Natural killer cell (primary cell): ENCODE measurements around the gene SCAF4. TPM values are rescaled to one million over a fixed set of nuclear protein-coding genes. Genes with fewer than 3 reads are reported as not detected.

ENCODE experiments used
- ATAC-seq, 3 donors: fragments of 150-1000 bp in 2 of 3; fragments of 200-7000 bp in 1 of 3; cut with Tn5 transposase; 1 replicate in 1 of 3; 2 replicates in 2 of 3; pipeline ENCODE4 v1.10.0; 2021; ENCODE audit warnings: mild to moderate bottlenecking in 2 of 3, moderate library complexity in 2 of 3
- DNase-seq, 2 donors: peaks; one replicate each; pipeline versions ENCODE4 v3.0.0 to v3.0.0-alpha.2; 2013 to 2021; ENCODE audit warnings: mixed read lengths in 1 of 2
- H3K27ac ChIP-seq: one replicate; pipeline ENCODE4 v1.5.1; 2013; ENCODE audit warnings: mild to moderate bottlenecking, low read length
- H3K27me3 ChIP-seq: one replicate; pipeline ENCODE4 v1.6.1; 2013; ENCODE audit warnings: low read length; ENCODE audit not compliant: control insufficient read depth, insufficient read depth
- H3K36me3 ChIP-seq: one replicate; pipeline ENCODE4 v1.6.1; 2013; ENCODE audit warnings: low read length; ENCODE audit not compliant: control insufficient read depth, insufficient read depth
- H3K4me1 ChIP-seq: one replicate; pipeline ENCODE4 v1.6.1; 2013; ENCODE audit warnings: low read length; ENCODE audit not compliant: control insufficient read depth, insufficient read depth
- H3K4me3 ChIP-seq: one replicate; pipeline ENCODE4 v1.5.1; 2013; ENCODE audit warnings: low read length
- H3K9me3 ChIP-seq: one replicate; pipeline ENCODE4 v1.6.1; 2013; ENCODE audit warnings: low read length; ENCODE audit not compliant: control insufficient read depth, insufficient read depth
- H3K27ac Mint-ChIP-seq, 2 donors: one replicate each; pipeline ENCODE4 v1.8.0; 2022; ENCODE audit warnings: mild to moderate bottlenecking in 2 of 2, mixed read lengths in 2 of 2, moderate library complexity in 1 of 2
- H3K27me3 Mint-ChIP-seq, 2 donors: one replicate each; pipeline ENCODE4 v1.8.0; 2022; ENCODE audit warnings: low read depth in 2 of 2, mixed read lengths in 2 of 2
- H3K36me3 Mint-ChIP-seq: one replicate; pipeline ENCODE4 v1.8.0; 2022; ENCODE audit warnings: mixed read lengths
- H3K4me1 Mint-ChIP-seq, 2 donors: one replicate each; pipeline ENCODE4 v1.8.0; 2022; ENCODE audit warnings: mixed read lengths in 2 of 2
- H3K4me3 Mint-ChIP-seq: one replicate; pipeline ENCODE4 v1.8.0; 2022; ENCODE audit warnings: mild to moderate bottlenecking, moderate library complexity, mixed read lengths
- H3K9me3 Mint-ChIP-seq, 2 donors: one replicate each; pipeline ENCODE4 v1.8.0; 2022; ENCODE audit warnings: mixed read lengths in 2 of 2
- WGBS: methylation state at CpG from one replicate; pipeline ENCODE4 v1.1.7; 2013; ENCODE audit warnings: missing lambda C conversion rate; ENCODE audit not compliant: insufficient coverage; 5-methylcytosine and 5-hydroxymethylcytosine counted together
- intact Hi-C: fragments of 100-400 bp; cut with micrococcal nuclease; formaldehyde crosslinking; loops from one replicate; pipeline ENCODE4 v1.14.2; 2022
- total RNA-seq, 4 donors: library from RNA; stranded (reverse); fragments of 120-200 nt in 1 of 4; gene quantifications; one replicate each; pipeline versions ENCODE4 v1.2.3 to v1.2.4, GENCODE V29; 2013 to 2022
- TF ChIP-seq, protein P1 (sequence below): fragments of 200-600 bp; IDR thresholded peaks from one replicate; pipeline ENCODE4 v1.8.0; 2022; ENCODE audit warnings: antibody characterized with exemption

The SCAF4 gene
- total RNA-seq, 3 donors from 2014 or later (not counting 1 experiment from before 2014, with no cell fraction given): 93.2 to 109 (median 101) TPM

DNA sequence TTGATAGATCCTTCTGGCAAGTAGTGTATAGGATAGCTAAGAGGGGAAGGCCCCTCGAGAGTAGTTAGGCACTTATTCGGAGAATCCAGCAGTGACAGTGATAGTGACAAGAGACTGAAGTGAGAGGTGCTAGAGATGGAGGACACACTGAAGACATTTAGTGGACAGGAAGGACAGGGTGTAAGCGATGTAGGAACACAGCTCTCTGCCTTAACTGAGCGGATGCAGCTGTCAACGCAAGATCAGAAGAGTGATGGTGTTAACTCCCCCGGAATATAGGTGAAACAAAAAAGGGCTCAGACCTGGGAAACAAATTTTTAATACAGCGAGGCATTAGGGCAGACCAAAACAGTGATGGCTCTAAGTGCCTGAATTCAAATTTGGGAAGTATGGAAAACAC lies 56.6 kb downstream of the SCAF4 start:
- no peaks in the 10 kb centered on the region for H3K27me3 ChIP-seq
- TF ChIP-seq, protein P1, sequence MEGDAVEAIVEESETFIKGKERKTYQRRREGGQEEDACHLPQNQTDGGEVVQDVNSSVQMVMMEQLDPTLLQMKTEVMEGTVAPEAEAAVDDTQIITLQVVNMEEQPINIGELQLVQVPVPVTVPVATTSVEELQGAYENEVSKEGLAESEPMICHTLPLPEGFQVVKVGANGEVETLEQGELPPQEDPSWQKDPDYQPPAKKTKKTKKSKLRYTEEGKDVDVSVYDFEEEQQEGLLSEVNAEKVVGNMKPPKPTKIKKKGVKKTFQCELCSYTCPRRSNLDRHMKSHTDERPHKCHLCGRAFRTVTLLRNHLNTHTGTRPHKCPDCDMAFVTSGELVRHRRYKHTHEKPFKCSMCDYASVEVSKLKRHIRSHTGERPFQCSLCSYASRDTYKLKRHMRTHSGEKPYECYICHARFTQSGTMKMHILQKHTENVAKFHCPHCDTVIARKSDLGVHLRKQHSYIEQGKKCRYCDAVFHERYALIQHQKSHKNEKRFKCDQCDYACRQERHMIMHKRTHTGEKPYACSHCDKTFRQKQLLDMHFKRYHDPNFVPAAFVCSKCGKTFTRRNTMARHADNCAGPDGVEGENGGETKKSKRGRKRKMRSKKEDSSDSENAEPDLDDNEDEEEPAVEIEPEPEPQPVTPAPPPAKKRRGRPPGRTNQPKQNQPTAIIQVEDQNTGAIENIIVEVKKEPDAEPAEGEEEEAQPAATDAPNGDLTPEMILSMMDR: no peak
- H3K4me1 ChIP-seq: no peaks in the 10 kb centered on the region
- peaks cover 21% of the 10 kb centered on the region for H3K36me3 ChIP-seq
- intact Hi-C loops: no loop called here
- H3K9me3 ChIP-seq: no peaks in the 10 kb centered on the region
- H3K27ac Mint-ChIP-seq: no peak overlapping the region
- no peak overlapping the region for H3K4me3 ChIP-seq
- WGBS: 94% methylated on average over 7 of the region's 7 CpGs
- H3K9me3 Mint-ChIP-seq: no peaks in the 10 kb centered on the region
- no peaks in the 10 kb centered on the region for H3K27me3 Mint-ChIP-seq
- ATAC-seq (no peak), DNase-seq (no peak)
- peaks cover 4 to 6% of the 10 kb centered on the region in 2 donors for H3K4me1 Mint-ChIP-seq
- no peak overlapping the region for H3K27ac ChIP-seq
- H3K4me3 Mint-ChIP-seq: no peak overlapping the region
- no peaks in the 10 kb centered on the region for H3K36me3 Mint-ChIP-seq

DNA sequence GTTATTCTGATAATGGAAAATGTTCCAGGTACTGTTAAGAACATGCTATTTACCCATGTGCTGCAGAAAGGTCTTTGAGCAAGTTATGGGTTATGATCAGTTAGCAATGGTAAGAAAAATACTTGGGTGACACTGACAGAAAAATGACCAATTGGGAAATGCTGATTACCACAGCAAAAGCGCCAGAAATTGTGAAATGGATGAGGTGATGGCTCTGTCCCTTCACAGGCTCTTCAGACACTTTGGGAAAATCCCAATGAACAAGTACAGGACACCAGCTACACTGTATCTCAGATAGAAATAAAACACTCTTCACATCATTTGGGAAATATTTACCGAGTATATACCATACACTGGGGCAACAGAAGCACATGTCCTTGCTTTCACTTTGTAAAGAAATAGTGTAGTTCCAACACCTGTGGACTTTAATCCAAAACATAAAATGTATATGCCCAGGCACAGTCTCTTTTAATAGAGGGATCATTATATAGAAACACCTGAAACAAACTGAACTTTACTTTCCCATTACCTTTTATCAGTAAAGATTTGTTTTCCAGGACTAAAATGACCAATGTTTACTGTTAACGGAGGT lies 58.5 kb downstream of the SCAF4 start:
- Histone ChIP-seq H3K9me3 (no peaks in the 10 kb centered on the region), H3K4me3 (no peak overlapping the region), H3K4me1 (no peaks in the 10 kb centered on the region), H3K36me3 (peaks cover 25% of the 10 kb centered on the region), H3K27me3 (no peaks in the 10 kb centered on the region), H3K27ac (no peak overlapping the region)
- no peak for ATAC-seq
- H3K4me3 Mint-ChIP-seq: no peak overlapping the region
- no peaks in the 10 kb centered on the region for H3K27me3 Mint-ChIP-seq
- 95% methylated on average over 3 of the region's 3 CpGs for WGBS
- peaks cover 6% of the 10 kb centered on the region for H3K36me3 Mint-ChIP-seq
- TF ChIP-seq, protein P1: no peak
- H3K27ac Mint-ChIP-seq: no peak overlapping the region
- peaks cover 4 to 6% of the 10 kb centered on the region in 2 donors for H3K4me1 Mint-ChIP-seq
- DNase-seq: no peak
- intact Hi-C loops: no loop called here
- H3K9me3 Mint-ChIP-seq: no peaks in the 10 kb centered on the region

DNA sequence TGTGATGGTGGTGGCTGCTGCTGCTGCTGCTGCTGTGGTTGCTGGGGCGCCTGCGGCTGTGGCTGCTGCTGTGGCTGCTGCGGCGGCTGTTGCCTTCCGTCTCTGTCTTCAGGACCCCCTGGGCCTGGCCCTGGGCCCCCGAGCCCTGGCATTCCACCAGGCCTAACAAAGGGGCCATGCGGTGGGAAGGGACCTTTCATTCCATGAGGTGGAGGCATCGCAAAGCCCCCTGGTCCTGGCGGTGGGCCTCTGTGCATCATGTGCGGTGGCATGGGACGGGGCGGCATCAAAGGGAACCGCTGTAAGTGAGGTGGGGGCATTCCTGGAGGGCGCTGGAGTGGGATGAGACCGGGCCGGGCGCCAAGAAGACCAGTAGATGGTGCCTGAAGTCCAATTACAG lies 60.0 kb downstream of the SCAF4 start:
- no peaks in the 10 kb centered on the region for H3K4me1 ChIP-seq
- Mint-ChIP-seq H3K4me3 (no peak overlapping the region), H3K4me1 (peaks cover 4 to 6% of the 10 kb centered on the region in 2 donors), H3K9me3 (no peaks in the 10 kb centered on the region), H3K36me3 (peaks cover 6% of the 10 kb centered on the region), H3K27me3 (no peaks in the 10 kb centered on the region), H3K27ac (peak overlapping the region; percentile 5 to 62)
- intact Hi-C loops: no loop called here
- DNase-seq (no peak), ATAC-seq (no peak)
- TF ChIP-seq, protein P1: no peak
- no peak overlapping the region for H3K4me3 ChIP-seq
- peaks cover 37% of the 10 kb centered on the region for H3K36me3 ChIP-seq
- no peaks in the 10 kb centered on the region for H3K27me3 ChIP-seq
- H3K27ac ChIP-seq: no peak overlapping the region
- 96% methylated on average over 17 of the region's 17 CpGs for WGBS
- H3K9me3 ChIP-seq: no peaks in the 10 kb centered on the region

DNA sequence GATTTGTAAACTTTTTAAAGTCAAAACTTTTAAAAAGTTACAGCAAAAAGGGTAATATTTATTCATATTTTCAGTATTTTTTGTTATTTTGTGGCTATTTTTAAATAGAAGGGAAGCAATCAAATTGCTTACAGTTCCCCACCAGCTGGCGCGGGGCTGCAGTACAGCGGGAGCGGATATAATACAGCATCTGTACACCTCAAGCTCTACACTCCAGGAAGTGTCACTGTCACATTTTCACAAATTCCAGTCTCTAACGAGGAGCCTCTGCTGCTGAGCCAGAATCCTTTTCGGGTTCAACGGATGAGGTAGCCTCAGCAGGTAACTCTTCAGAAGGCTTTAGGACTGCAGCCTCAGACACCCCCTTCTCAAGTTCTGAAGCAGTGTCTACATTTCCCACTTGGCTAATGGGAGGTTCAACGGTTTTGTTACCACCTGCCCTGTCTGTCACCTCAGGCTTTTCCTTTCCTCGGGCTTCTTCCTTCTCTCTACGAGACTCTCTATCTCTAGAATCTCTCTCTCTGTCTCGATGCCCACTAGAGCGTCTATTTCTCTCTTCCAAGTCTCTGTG lies 60.7 kb downstream of the SCAF4 start:
- Histone ChIP-seq H3K27ac (no peak overlapping the region), H3K9me3 (no peaks in the 10 kb centered on the region), H3K36me3 (peaks cover 42% of the 10 kb centered on the region), H3K4me3 (no peak overlapping the region), H3K4me1 (no peaks in the 10 kb centered on the region), H3K27me3 (no peaks in the 10 kb centered on the region)
- TF ChIP-seq, protein P1: no peak
- no peaks in the 10 kb centered on the region for H3K27me3 Mint-ChIP-seq
- WGBS: 91% methylated on average over 12 of the region's 12 CpGs
- ATAC-seq (no peak), DNase-seq (no peak)
- H3K4me3 Mint-ChIP-seq: no peak overlapping the region
- peaks cover 6% of the 10 kb centered on the region for H3K36me3 Mint-ChIP-seq
- intact Hi-C loops: no loop called here
- H3K27ac Mint-ChIP-seq: peak overlapping the region; percentile 5 to 62
- H3K9me3 Mint-ChIP-seq: no peaks in the 10 kb centered on the region
- peaks cover 11 to 13% of the 10 kb centered on the region in 2 donors for H3K4me1 Mint-ChIP-seq
